ENCODE results near the gene C5orf15.

DNA sequence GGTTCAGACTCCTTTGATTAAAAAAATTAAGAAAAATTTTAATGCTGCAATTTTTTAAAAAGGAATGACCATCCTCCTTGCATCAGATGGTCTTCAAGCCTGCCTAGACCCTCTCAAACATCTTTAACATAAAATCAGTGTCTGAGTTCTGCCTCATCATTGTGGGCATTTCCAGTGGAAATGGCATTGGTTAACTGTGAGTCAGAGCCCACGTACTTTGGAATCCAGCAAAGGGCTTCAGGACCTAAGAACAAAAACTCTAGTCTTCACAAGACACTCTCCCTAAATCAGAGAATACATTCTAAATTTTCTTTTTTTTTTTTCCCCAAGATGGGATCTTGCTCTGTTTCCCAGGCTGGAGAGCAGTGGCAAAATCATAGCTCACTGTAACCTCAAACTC, 9.4 kb upstream of the C5orf15 start:
- TF ChIP-seq CTCF (IDR thresholded peaks at IDR 0.05) (no peak), POLR2A (IDR thresholded peaks at IDR 0.05) (no peak)

All from lower leg skin (tissue), 3 donors.